NB4 (cell line): ENCODE data around the gene FOXP1.

ENCODE experiments used
- DNase-seq: peaks from one replicate; pipeline ENCODE4 v3.0.0; 2010; ENCODE audit warnings: low read depth
- H3K4me3 ChIP-seq: one replicate; pipeline ENCODE4 v1.5.1; 2011; ENCODE audit warnings: mild to moderate bottlenecking, low read depth, low read length, moderate library complexity
- CTCF ChIP-seq: IDR thresholded peaks from one replicate; pipeline ENCODE4 v1.5.1; 2012; ENCODE audit warnings: low read depth, low read length
- MAX ChIP-seq: IDR thresholded peaks from 2 replicates; pipeline ENCODE4 v1.6.1; 2011; ENCODE audit warnings: low read depth, low read length
- MYC ChIP-seq: IDR thresholded peaks from 2 replicates; pipeline ENCODE4 v1.6.1; 2011; ENCODE audit warnings: low read depth, low read length
- POLR2A ChIP-seq: IDR thresholded peaks from 2 replicates; pipeline ENCODE4 v1.6.1; 2011; ENCODE audit warnings: mild to moderate bottlenecking; ENCODE audit not compliant: insufficient read length; ENCODE audit errors: extremely low read depth

Gene FOXP1

GRCh38 chr3:71231680-71232079, 351.8 kb downstream of the FOXP1 start:
- no peak overlapping the region for H3K4me3 ChIP-seq
- TF ChIP-seq MAX (no peak), POLR2A (no peak), CTCF (no peak), MYC (no peak)
- no peak for DNase-seq

GRCh38 chr3:71229905-71230657, 353.4 kb downstream of the FOXP1 start:
- DNase-seq: no peak
- no peak overlapping the region for H3K4me3 ChIP-seq
- TF ChIP-seq POLR2A (no peak), MAX (no peak), MYC (no peak), CTCF (no peak)

GRCh38 chr3:71228156-71228866, 355.2 kb downstream of the FOXP1 start:
- TF ChIP-seq POLR2A: no peak
- no peak for TF ChIP-seq MYC
- no peak for TF ChIP-seq CTCF
- no peak for TF ChIP-seq MAX
- no peak overlapping the region for H3K4me3 ChIP-seq
- DNase-seq: no peak

- H3K4me3 ChIP-seq: no peak overlapping the region
- TF ChIP-seq CTCF (no peak), MAX (no peak), POLR2A (no peak), MYC (no peak)
- DNase-seq: no peak
Measured at GRCh38 chr3:71227270-71227661, 356.3 kb downstream of the FOXP1 start.

GRCh38 chr3:71226565-71227269, 356.8 kb downstream of the FOXP1 start:
- TF ChIP-seq POLR2A: no peak
- no peak for TF ChIP-seq MYC
- TF ChIP-seq CTCF: no peak
- no peak for TF ChIP-seq MAX
- DNase-seq: no peak
- H3K4me3 ChIP-seq: no peak overlapping the region
